ENCODE results near the gene CSRP1. TPM values are rescaled to one million over a fixed set of nuclear protein-coding genes. Genes with fewer than 3 reads are reported as not detected.
"Not testable (repeated sequence)": the region's sequence is repeated elsewhere in the genome, so short reads cannot be mapped to it uniquely, and the experiment has no call there.

Gene CSRP1
- total RNA-seq, 4 donors from 2014 or later: 285 to 835 (median 454) TPM

DNA sequence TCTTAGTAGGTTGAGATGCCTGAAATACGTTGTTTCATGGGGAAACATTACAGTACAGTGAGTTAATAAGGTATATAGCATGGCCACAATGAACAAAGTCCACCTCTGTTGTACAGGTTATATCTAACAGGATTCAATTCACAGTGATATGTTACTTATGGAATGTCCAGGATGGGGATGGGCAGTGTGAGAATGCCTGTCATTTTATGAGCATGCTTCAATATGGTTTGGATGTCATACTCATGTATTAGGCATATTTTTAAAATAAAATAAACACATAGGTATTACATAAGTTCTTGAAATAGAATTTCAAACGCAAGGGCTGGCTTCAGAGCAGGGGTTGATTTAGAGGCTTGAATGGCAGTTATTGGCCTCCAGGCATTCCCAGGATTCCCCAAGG is 31.8 kb downstream of the CSRP1 start:
- Histone ChIP-seq H3K4me3 (replicated peaks in 1 of 3) (no peak overlapping the region), H3K27me3 (no peaks in the 10 kb centered on the region), H3K27ac (no peak overlapping the region), H3K9me3 (no peaks in the 10 kb centered on the region), H3K36me3 (no peaks in the 10 kb centered on the region), H3K4me1 (peaks cover 0 to 11% of the 10 kb centered on the region in 2 donors)
- no peak for TF ChIP-seq POLR2A (IDR thresholded peaks at IDR 0.05)
- TF ChIP-seq, protein P1, sequence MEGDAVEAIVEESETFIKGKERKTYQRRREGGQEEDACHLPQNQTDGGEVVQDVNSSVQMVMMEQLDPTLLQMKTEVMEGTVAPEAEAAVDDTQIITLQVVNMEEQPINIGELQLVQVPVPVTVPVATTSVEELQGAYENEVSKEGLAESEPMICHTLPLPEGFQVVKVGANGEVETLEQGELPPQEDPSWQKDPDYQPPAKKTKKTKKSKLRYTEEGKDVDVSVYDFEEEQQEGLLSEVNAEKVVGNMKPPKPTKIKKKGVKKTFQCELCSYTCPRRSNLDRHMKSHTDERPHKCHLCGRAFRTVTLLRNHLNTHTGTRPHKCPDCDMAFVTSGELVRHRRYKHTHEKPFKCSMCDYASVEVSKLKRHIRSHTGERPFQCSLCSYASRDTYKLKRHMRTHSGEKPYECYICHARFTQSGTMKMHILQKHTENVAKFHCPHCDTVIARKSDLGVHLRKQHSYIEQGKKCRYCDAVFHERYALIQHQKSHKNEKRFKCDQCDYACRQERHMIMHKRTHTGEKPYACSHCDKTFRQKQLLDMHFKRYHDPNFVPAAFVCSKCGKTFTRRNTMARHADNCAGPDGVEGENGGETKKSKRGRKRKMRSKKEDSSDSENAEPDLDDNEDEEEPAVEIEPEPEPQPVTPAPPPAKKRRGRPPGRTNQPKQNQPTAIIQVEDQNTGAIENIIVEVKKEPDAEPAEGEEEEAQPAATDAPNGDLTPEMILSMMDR (IDR thresholded peaks at IDR 0.05): no peak
- WGBS, 2 donors: 87 to 89% methylated on average over 2 of the region's 2 CpGs
- intact Hi-C loops (cut with DNase I): no loop called here
- no peak for DNase-seq

DNA sequence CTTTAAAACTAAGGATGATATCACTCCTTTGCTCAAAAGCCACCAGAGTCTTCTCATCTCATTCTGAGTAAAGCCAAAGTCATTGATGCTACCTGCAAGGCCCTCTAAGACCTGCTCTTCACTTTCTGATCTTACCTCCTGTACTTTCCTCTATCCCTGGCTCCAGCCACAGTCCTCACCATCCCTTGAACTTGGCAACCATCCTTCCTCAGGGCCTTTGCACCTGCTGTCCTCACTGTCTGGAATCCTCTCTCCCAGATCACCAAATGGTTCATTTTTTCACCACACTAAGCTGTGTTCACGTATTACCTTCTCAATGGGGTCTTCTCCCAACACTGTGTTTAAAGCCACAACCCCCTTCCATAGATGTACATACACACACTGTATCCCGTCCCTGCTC is 33.6 kb downstream of the CSRP1 start:
- DNase-seq: no peak
- peaks cover 0 to 15% of the 10 kb centered on the region in 2 donors for H3K4me1 ChIP-seq
- no peak overlapping the region for H3K27ac ChIP-seq
- no peaks in the 10 kb centered on the region for H3K36me3 ChIP-seq
- intact Hi-C loops (cut with DNase I): no loop called here
- no peak overlapping the region for H3K4me3 ChIP-seq (replicated peaks in 1 of 3)
- H3K27me3 ChIP-seq: no peaks in the 10 kb centered on the region
- no peak for TF ChIP-seq POLR2A (IDR thresholded peaks at IDR 0.05)
- TF ChIP-seq, protein P1 (IDR thresholded peaks at IDR 0.05): no peak
- 95 to 99% methylated on average over 2 of the region's 2 CpGs for WGBS, 2 donors
- no peaks in the 10 kb centered on the region for H3K9me3 ChIP-seq

DNA sequence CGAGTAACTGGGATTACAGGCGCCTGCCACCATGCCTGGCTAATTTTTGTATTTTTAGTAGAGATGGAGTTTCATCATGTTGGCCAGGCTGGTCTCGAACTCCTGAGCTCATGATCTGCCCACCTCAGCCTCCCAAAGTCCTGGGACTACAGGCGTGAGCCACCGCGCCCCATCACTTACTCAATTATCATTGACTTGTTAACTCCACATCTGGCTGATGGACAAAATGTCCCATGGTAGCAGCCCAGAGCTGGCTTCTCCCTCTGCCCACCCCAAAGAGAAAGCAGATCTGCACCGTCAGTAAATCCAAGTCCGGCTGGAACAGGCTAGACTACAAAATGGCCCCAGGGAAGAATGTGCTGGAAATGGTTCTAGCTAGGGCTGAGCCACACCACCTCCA is 34.6 kb downstream of the CSRP1 start:
- not testable (repeated sequence) for H3K27ac ChIP-seq

DNA sequence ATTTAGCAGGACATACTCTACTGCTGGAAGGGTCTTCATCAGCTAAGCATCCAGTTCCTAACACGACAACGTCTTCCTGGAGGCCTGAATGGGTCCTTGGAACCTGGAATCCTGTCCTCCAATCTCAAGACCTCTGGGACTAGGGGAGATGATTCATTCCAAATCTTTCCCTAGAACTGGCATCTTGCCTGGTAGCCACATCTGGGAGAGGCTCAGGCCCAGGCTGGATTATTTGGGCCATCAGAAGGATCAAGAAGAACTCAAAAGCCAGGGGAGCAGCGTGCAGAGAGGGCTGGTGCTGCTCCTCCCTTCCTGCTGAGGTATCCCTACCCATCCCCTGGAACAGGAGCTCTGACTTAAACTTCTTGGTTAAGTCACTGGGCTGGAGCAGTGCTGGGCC is 35.2 kb downstream of the CSRP1 start:
- Histone ChIP-seq H3K27ac (no peak overlapping the region), H3K4me3 (replicated peaks in 1 of 3) (no peak overlapping the region), H3K36me3 (no peaks in the 10 kb centered on the region), H3K4me1 (peaks cover 0 to 23% of the 10 kb centered on the region in 2 donors), H3K27me3 (no peaks in the 10 kb centered on the region), H3K9me3 (no peaks in the 10 kb centered on the region)
- DNase-seq: no peak
- WGBS, 2 donors: 70 to 79% methylated on average over 3 of the region's 3 CpGs
- no peak for TF ChIP-seq POLR2A (IDR thresholded peaks at IDR 0.05)
- TF ChIP-seq, protein P1 (IDR thresholded peaks at IDR 0.05): no peak
- intact Hi-C loops (cut with DNase I): no loop called here

More for the DNA sequence above, 34.6 kb downstream of the CSRP1 start:
- intact Hi-C loops (cut with DNase I); H3K27me3 ChIP-seq; H3K4me3 ChIP-seq (replicated peaks in 1 of 3); H3K36me3 ChIP-seq; H3K9me3 ChIP-seq; DNase-seq: not testable (repeated sequence)
- peaks cover 0 to 20% of the 10 kb centered on the region in 2 donors for H3K4me1 ChIP-seq
- WGBS, 2 donors: 97 to 98% methylated on average over 8 of the region's 8 CpGs

DNA sequence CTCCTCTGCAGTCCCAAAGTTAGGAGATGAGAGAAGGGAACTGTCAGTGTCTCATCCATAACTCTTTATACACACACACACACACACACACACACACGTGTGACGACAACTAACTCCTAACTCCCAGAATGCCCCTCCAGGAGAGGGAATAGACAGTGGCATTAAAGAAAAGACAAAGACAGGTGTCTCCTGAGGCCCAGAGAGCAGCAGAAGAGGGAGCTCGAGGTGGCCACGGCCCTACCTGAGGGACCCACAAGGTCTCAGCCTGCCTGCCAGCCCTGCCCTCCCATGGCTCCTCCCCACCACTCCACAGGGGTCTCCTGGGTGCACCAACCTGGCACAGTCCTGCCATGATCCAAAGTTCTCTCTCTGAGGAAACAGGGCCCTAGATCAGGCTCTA is 36.3 kb downstream of the CSRP1 start:
- Histone ChIP-seq H3K4me1 (peaks cover 0 to 22% of the 10 kb centered on the region in 2 donors), H3K36me3 (peaks cover 0 to 2% of the 10 kb centered on the region in 2 donors), H3K27me3 (no peaks in the 10 kb centered on the region), H3K9me3 (no peaks in the 10 kb centered on the region), H3K27ac (no peak overlapping the region), H3K4me3 (replicated peaks in 1 of 3) (no peak overlapping the region)
- DNase-seq: no peak
- 69% methylated on average over 4 of the region's 4 CpGs for WGBS, 2 donors
- TF ChIP-seq, protein P1 (IDR thresholded peaks at IDR 0.05): no peak
- TF ChIP-seq POLR2A (IDR thresholded peaks at IDR 0.05): no peak
- intact Hi-C loops (cut with DNase I): no loop called here

DNA sequence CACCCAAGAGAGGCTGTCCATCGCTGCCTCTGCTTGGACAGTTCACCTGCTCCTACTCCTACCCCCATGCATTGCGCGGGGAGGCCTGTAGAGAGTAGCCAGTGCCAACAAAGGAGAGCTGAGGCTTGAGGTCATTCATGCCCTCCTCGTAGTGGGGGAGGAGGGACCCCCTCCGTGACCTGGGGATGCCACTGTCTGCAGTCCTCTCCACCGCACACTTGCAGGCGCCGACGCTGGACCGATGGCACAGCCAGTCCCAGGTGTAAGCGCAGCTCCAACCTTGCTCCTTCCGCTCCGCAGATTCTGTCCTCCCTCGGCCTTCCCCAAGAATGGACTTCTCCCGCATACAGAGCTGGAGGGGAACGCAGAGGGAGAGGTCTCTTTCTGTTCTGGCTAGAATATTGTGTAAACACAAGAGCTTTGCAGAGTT is 37.3 kb downstream of the CSRP1 start:
- intact Hi-C loops (cut with DNase I): no loop called here
- no peaks in the 10 kb centered on the region for H3K9me3 ChIP-seq
- TF ChIP-seq, protein P1 (IDR thresholded peaks at IDR 0.05): no peak
- TF ChIP-seq POLR2A (IDR thresholded peaks at IDR 0.05): no peak
- H3K4me3 ChIP-seq (replicated peaks in 1 of 3): peak overlapping the region in 1 of 3 donors; percentile 60
- WGBS, 2 donors: 51 to 80% methylated on average over 3 to 16 of the region's 16 CpGs
- H3K27ac ChIP-seq: peak overlapping the region in 1 of 3 donors; percentile 83
- H3K27me3 ChIP-seq: no peaks in the 10 kb centered on the region
- no peak for DNase-seq
- peaks cover 0 to 25% of the 10 kb centered on the region in 2 donors for H3K4me1 ChIP-seq
- H3K36me3 ChIP-seq: peaks cover 0 to 10% of the 10 kb centered on the region in 2 donors
